Neuron (in vitro differentiated cells): Measurements from ENCODE around the gene PPP1R7.

ENCODE experiments used
- H2AFZ ChIP-seq: one replicate; pipeline ENCODE4 v1.6.1; 2013; ENCODE audit warnings: low read depth, mild to moderate bottlenecking, inconsistent platforms, low read length, moderate library complexity
- H3K27me3 ChIP-seq: one replicate; pipeline ENCODE4 v1.6.1; 2013; ENCODE audit warnings: low read length; ENCODE audit not compliant: insufficient read depth
- H3K36me3 ChIP-seq: one replicate; pipeline ENCODE4 v1.6.1; 2013; ENCODE audit warnings: low read length; ENCODE audit not compliant: insufficient read depth
- H3K4me1 ChIP-seq: one replicate; pipeline ENCODE4 v1.6.1; 2013; ENCODE audit warnings: low read length; ENCODE audit not compliant: insufficient read depth
- H3K4me3 ChIP-seq: 2 replicates; pipeline ENCODE4 v1.5.1; 2013; ENCODE audit warnings: mild to moderate bottlenecking, low read length, moderate library complexity
- H3K9me3 ChIP-seq: one replicate; pipeline ENCODE4 v1.6.1; 2013; ENCODE audit warnings: low read length

The PPP1R7 gene

GRCh38 chr2:241137276-241138190 lies 12.7 kb upstream of the PPP1R7 start:
- H3K4me1 ChIP-seq: no peaks in the 10 kb centered on the region
- H2AFZ ChIP-seq: no peak overlapping the region
- H3K4me3 ChIP-seq: no peak overlapping the region
- peaks cover 54% of the 10 kb centered on the region for H3K36me3 ChIP-seq
- H3K27me3 ChIP-seq: no peaks in the 10 kb centered on the region
- H3K9me3 ChIP-seq: no peaks in the 10 kb centered on the region

- H3K9me3 ChIP-seq: no peaks in the 10 kb centered on the region
- no peak overlapping the region for H2AFZ ChIP-seq
- no peak overlapping the region for H3K4me3 ChIP-seq
- peaks cover 51% of the 10 kb centered on the region for H3K36me3 ChIP-seq
- H3K4me1 ChIP-seq: no peaks in the 10 kb centered on the region
- no peaks in the 10 kb centered on the region for H3K27me3 ChIP-seq
Observed at GRCh38 chr2:241138471-241138870, 11.8 kb upstream of the PPP1R7 start.

- Histone ChIP-seq H3K36me3 (peaks cover 49% of the 10 kb centered on the region), H2AFZ (no peak overlapping the region), H3K4me1 (no peaks in the 10 kb centered on the region), H3K27me3 (no peaks in the 10 kb centered on the region), H3K4me3 (no peak overlapping the region), H3K9me3 (no peaks in the 10 kb centered on the region)
Observed at GRCh38 chr2:241139531-241140444, 10.5 kb upstream of the PPP1R7 start.

- Histone ChIP-seq H3K4me3 (no peak overlapping the region), H3K9me3 (no peaks in the 10 kb centered on the region), H2AFZ (no peak overlapping the region), H3K36me3 (peaks cover 45% of the 10 kb centered on the region), H3K4me1 (no peaks in the 10 kb centered on the region), H3K27me3 (no peaks in the 10 kb centered on the region)
Observed at GRCh38 chr2:241140445-241140840, 9.8 kb upstream of the PPP1R7 start.

GRCh38 chr2:241141214-241141770 lies 9.0 kb upstream of the PPP1R7 start:
- peaks cover 39% of the 10 kb centered on the region for H3K36me3 ChIP-seq
- no peak overlapping the region for H2AFZ ChIP-seq
- no peak overlapping the region for H3K4me3 ChIP-seq
- no peaks in the 10 kb centered on the region for H3K9me3 ChIP-seq
- no peaks in the 10 kb centered on the region for H3K4me1 ChIP-seq
- H3K27me3 ChIP-seq: no peaks in the 10 kb centered on the region

GRCh38 chr2:241142063-241142462 lies 8.2 kb upstream of the PPP1R7 start:
- no peak overlapping the region for H2AFZ ChIP-seq
- no peaks in the 10 kb centered on the region for H3K9me3 ChIP-seq
- no peak overlapping the region for H3K4me3 ChIP-seq
- H3K36me3 ChIP-seq: peaks cover 33% of the 10 kb centered on the region
- no peaks in the 10 kb centered on the region for H3K4me1 ChIP-seq
- no peaks in the 10 kb centered on the region for H3K27me3 ChIP-seq

GRCh38 chr2:241142593-241142992 lies 7.7 kb upstream of the PPP1R7 start:
- Histone ChIP-seq H3K4me1 (no peaks in the 10 kb centered on the region), H3K4me3 (no peak overlapping the region), H3K27me3 (no peaks in the 10 kb centered on the region), H2AFZ (no peak overlapping the region), H3K36me3 (peaks cover 28% of the 10 kb centered on the region), H3K9me3 (no peaks in the 10 kb centered on the region)

- Histone ChIP-seq H3K27me3 (no peaks in the 10 kb centered on the region), H2AFZ (no peak overlapping the region), H3K4me3 (no peak overlapping the region), H3K4me1 (peaks cover 14% of the 10 kb centered on the region), H3K9me3 (no peaks in the 10 kb centered on the region), H3K36me3 (peaks cover 4% of the 10 kb centered on the region)
Observed at GRCh38 chr2:241146286-241146685, 4.0 kb upstream of the PPP1R7 start.

- Histone ChIP-seq H3K36me3 (peaks cover 2% of the 10 kb centered on the region), H3K27me3 (no peaks in the 10 kb centered on the region), H2AFZ (no peak overlapping the region), H3K4me1 (peaks cover 14% of the 10 kb centered on the region), H3K9me3 (no peaks in the 10 kb centered on the region), H3K4me3 (no peak overlapping the region)
Observed at GRCh38 chr2:241147336-241147735, 2.9 kb upstream of the PPP1R7 start.

GRCh38 chr2:241148239-241148638 lies 2.0 kb upstream of the PPP1R7 start:
- no peaks in the 10 kb centered on the region for H3K27me3 ChIP-seq
- H3K36me3 ChIP-seq: peaks cover under 1% of the 10 kb centered on the region
- H3K4me1 ChIP-seq: peaks cover 14% of the 10 kb centered on the region
- H3K4me3 ChIP-seq: peak overlapping the region; percentile 68
- peak overlapping the region; percentile 72 for H2AFZ ChIP-seq
- H3K9me3 ChIP-seq: no peaks in the 10 kb centered on the region

GRCh38 chr2:241148891-241149674 lies 1.2 kb upstream of the PPP1R7 start, which contains the start of gene PASK:
TSS of gene PASK (minus strand) at chr2:241149472. CDS start at chr2:241143032, 6,440 bp downstream.
- Histone ChIP-seq H3K4me1 (peaks cover 14% of the 10 kb centered on the region), H3K9me3 (no peaks in the 10 kb centered on the region), H3K36me3 (peaks cover 4% of the 10 kb centered on the region), H3K4me3 (peak within 1 kb of the TSS; percentile 68), H3K27me3 (no peaks in the 10 kb centered on the region), H2AFZ (peak within 1 kb of the TSS; percentile 72)

GRCh38 chr2:241149675-241149924 lies 667 bp upstream of the PPP1R7 start:
- Histone ChIP-seq H3K36me3 (peaks cover 4% of the 10 kb centered on the region), H2AFZ (peak overlapping the region; percentile 72), H3K27me3 (no peaks in the 10 kb centered on the region), H3K4me3 (peak overlapping the region; percentile 68), H3K9me3 (no peaks in the 10 kb centered on the region), H3K4me1 (peaks cover 14% of the 10 kb centered on the region)
